ENCODE data around the gene RFFL.

DNA sequence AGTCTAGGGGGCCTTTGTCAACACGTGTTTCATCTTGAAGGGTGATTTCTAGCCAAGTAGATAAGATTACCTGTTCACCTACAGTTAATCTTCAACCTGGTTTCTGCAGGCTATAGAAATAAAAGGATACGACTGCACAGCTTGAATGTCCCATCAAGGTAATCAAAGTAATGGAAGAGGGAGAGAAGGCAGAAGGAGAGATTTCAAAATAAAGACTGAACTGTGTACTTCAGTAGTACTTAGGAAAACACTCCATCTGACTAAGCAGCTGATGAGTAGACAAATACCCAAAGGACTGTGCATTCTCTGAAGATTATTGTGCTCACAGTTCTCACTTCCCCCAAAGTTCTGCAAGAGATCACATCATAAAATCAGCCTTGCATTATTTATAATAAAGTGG is 5.8 kb upstream of the RFFL start:
- TF ChIP-seq, protein P1, sequence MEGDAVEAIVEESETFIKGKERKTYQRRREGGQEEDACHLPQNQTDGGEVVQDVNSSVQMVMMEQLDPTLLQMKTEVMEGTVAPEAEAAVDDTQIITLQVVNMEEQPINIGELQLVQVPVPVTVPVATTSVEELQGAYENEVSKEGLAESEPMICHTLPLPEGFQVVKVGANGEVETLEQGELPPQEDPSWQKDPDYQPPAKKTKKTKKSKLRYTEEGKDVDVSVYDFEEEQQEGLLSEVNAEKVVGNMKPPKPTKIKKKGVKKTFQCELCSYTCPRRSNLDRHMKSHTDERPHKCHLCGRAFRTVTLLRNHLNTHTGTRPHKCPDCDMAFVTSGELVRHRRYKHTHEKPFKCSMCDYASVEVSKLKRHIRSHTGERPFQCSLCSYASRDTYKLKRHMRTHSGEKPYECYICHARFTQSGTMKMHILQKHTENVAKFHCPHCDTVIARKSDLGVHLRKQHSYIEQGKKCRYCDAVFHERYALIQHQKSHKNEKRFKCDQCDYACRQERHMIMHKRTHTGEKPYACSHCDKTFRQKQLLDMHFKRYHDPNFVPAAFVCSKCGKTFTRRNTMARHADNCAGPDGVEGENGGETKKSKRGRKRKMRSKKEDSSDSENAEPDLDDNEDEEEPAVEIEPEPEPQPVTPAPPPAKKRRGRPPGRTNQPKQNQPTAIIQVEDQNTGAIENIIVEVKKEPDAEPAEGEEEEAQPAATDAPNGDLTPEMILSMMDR (IDR thresholded peaks at IDR 0.05) = no peak
- no peak for TF ChIP-seq EZH2 (IDR thresholded peaks at IDR 0.05; ENCODE audit: borderline replicate concordance, insufficient read depth, low read depth, low read length, poor library complexity, severe bottlenecking)

Measured in B cell (primary cell).